GM12878 (cell line): ENCODE measurements around the gene TWIST1.

ENCODE experiments used
- BCL11A ChIP-seq: IDR thresholded peaks from 2 replicates; pipeline ENCODE4 v1.6.1; 2011; ENCODE audit warnings: low read depth, low read length
- GATAD2B ChIP-seq: fragments of 450-650 bp; conservative IDR thresholded peaks from 2 replicates; pipeline ENCODE4 v1.6.1; 2017; ENCODE audit warnings: low read depth, mild to moderate bottlenecking, moderate library complexity
- PAX5 ChIP-seq: IDR thresholded peaks from 2 replicates; pipeline ENCODE4 v1.6.1; 2011; ENCODE audit warnings: low read depth, low read length, borderline replicate concordance
- SMARCA5 ChIP-seq: fragments of 450-650 bp; IDR thresholded peaks from 2 replicates; pipeline ENCODE4 v1.6.1; 2017; ENCODE audit warnings: mild to moderate bottlenecking
- ZNF274 ChIP-seq: IDR thresholded peaks from one replicate; pipeline ENCODE4 v1.8.0; 2011; ENCODE audit not compliant: insufficient read length, insufficient read depth
- TF ChIP-seq, protein P1 (sequence below): IDR thresholded peaks from 2 replicates; pipeline ENCODE4 v1.6.1; 2012; ENCODE audit warnings: low read depth, low read length, improper control_type of control experiment
- TF ChIP-seq, protein P2 (sequence below), 3 experiments: IDR thresholded peaks in 2 of 3; conservative IDR thresholded peaks in 1 of 3; 2 replicates each; pipeline ENCODE4 v1.5.1; 2011; ENCODE audit warnings: low read depth in 3 of 3, low read length in 3 of 3, mild to moderate bottlenecking in 3 of 3, control low read depth in 2 of 3, moderate library complexity in 2 of 3, inconsistent platforms in 1 of 3, mixed read lengths in 1 of 3; ENCODE audit not compliant: control insufficient read depth in 2 of 3, insufficient read depth in 1 of 3; ENCODE audit errors: extremely low read depth in 1 of 3

GRCh38 chr7:19089378-19089777 lies 28.1 kb downstream of the TWIST1 start:
- TF ChIP-seq GATAD2B, result no peak
- no peak for TF ChIP-seq BCL11A
- TF ChIP-seq ZNF274, result no peak
- TF ChIP-seq, protein P1, sequence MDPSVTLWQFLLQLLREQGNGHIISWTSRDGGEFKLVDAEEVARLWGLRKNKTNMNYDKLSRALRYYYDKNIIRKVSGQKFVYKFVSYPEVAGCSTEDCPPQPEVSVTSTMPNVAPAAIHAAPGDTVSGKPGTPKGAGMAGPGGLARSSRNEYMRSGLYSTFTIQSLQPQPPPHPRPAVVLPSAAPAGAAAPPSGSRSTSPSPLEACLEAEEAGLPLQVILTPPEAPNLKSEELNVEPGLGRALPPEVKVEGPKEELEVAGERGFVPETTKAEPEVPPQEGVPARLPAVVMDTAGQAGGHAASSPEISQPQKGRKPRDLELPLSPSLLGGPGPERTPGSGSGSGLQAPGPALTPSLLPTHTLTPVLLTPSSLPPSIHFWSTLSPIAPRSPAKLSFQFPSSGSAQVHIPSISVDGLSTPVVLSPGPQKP, result no peak
- TF ChIP-seq, protein P2, sequence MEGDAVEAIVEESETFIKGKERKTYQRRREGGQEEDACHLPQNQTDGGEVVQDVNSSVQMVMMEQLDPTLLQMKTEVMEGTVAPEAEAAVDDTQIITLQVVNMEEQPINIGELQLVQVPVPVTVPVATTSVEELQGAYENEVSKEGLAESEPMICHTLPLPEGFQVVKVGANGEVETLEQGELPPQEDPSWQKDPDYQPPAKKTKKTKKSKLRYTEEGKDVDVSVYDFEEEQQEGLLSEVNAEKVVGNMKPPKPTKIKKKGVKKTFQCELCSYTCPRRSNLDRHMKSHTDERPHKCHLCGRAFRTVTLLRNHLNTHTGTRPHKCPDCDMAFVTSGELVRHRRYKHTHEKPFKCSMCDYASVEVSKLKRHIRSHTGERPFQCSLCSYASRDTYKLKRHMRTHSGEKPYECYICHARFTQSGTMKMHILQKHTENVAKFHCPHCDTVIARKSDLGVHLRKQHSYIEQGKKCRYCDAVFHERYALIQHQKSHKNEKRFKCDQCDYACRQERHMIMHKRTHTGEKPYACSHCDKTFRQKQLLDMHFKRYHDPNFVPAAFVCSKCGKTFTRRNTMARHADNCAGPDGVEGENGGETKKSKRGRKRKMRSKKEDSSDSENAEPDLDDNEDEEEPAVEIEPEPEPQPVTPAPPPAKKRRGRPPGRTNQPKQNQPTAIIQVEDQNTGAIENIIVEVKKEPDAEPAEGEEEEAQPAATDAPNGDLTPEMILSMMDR (IDR thresholded peaks at IDR 0.05 in 2 of 3, conservative IDR thresholded peaks at IDR 0.05 in 1 of 3; ENCODE audit: control insufficient read depth in 2 of 3, extremely low read depth in 1 of 3, insufficient read depth in 1 of 3, low read depth in 3 of 3, low read length in 3 of 3), result no peak
- no peak for TF ChIP-seq PAX5
- TF ChIP-seq SMARCA5, result no peak
